Erythroblast (primary cell): ENCODE data around the gene KDM4C.

ENCODE experiments used
- GATA1 ChIP-seq: IDR thresholded peaks from 2 replicates; pipeline ENCODE4 v1.6.1; 2011; ENCODE audit warnings: low read depth, mild to moderate bottlenecking, control low read depth, low read length, moderate library complexity
- POLR2A ChIP-seq: IDR thresholded peaks from 2 replicates; pipeline ENCODE4 v1.6.1; 2011; ENCODE audit warnings: mild to moderate bottlenecking, low read length

DNA sequence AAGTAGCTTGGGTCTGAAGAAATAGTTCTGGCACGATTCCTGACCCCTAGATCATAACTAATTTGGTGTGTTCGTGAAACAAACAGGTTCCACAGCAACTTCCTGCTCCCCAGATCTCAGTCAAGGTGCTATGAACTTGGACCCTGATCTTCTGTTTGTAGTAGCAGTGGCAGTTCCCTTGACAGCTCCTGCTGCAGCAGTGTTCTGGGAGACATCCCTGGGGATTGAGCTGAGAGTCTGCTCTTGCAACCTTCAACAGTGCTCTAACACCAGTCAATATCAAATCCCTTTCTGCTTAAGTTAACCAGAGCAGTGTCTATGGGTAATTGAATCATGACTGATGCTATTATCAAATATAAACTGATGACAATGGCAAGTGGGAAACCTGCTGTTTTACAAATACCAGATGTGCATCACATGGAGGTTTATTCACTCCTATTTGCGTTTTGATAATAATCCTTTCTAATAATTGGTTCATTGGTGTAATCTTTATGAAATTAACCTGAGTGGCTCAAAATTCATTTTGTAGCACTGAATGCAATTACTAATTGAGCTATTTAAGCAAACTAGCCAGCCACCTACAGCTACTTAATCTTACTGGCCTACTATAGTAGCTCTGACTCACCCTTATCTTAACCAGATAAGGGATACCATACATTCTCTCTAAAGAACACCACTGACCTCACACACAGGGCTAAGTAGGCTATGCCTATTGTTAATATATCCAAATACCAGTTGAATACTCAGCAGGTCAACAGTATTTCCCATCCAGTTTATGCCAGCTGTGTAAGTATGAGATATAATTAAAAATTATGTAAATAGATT lies 21.9 kb downstream of the KDM4C start:
- TF ChIP-seq POLR2A (no peak), GATA1 (no peak)
